ENCODE measurements around the gene WDR1.
A peak's percentile ranks its signal among the peaks of the same experiment; 100 is the strongest.

Gene WDR1

GRCh38 chr4:10099499-10100325 lies 16.9 kb downstream of the WDR1 start:
- peak; percentile 20 for DNase-seq (ENCODE audit: low spot score)

GRCh38 chr4:10098780-10099160 lies 17.8 kb downstream of the WDR1 start:
- DNase-seq (ENCODE audit: low spot score): peak; percentile 39

DNA sequence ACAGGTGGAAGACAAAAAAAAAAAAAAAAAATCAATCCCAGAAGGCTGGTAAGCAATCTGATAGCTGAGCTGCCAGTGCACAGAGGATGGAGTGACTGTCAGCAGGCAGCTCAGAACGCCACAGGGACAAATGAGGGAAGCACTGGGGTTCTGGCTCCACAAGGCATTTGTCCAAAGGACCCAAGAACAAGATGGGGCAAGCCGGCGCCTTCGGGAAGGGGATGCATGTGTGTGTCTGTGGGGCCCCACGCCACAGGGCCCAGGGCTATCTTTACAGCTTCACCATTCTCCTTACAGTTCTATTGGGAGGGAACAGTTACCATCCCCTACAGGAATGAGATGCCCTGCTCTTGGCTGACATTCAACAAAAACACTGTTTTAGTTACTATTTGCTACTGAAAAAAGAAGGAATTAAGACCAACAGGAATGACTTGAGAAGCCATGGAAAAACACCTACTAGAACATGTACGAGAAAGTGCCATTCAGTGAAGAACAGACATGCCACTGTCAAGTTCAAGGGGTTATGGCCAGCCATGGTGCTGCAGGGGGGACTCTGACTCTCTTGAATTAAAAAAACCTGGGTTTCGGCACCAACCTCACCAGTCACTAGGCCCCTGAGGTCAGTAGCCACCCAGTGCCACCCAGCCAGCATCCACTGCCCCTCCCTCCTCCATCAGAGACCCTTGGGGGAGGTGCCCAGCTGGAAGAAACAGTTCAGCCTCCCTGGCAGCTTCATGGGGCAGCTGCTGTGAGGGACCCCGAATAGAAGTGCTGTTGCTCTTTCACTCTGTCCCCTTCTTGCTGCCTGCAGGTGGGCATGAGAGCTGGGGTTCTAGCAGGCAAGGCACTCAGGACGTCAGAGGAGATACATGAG lies 18.5 kb downstream of the WDR1 start:
- no peak for DNase-seq (ENCODE audit: low spot score)

GRCh38 chr4:10096978-10097335 lies 19.6 kb downstream of the WDR1 start:
- no peak for DNase-seq (ENCODE audit: low spot score)

DNA sequence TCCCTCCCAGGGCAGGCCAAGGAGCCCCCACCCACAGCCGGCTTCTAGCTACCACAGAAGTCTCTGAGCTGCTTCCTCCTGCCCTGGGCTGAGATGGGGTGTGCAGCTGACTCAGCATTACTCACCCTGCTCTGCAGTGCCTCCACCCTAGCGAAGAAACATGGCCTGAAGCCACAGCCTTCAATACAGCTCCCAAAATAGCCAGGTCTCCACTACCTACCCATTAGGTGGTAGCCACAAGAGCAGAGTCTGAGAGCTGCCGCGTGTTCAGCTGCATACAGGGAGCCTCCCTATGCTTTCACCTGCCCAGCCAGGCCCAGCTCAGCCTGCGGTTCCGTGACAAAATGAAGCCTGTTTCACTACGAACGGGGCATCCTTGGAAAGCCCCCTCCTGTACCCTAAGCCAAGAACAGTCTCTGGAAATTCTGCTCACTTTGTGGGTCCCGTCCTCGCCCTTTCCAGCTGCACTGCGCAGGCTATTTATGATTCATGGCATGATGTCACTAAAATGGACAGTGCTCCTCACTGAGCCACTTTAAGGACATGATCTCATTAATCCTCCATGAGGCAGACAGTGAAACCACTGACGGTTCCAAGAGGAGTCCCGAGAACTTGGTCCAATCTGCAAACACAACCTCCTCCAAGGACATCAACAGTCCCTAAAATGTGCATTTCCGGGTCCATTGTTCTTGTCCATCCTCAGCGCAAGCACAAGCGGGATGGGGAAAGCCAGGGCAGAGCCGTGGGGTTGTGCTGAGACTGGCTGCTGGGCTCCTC lies 20.2 kb downstream of the WDR1 start:
- DNase-seq (ENCODE audit: low spot score): peak; percentile 84

DNA sequence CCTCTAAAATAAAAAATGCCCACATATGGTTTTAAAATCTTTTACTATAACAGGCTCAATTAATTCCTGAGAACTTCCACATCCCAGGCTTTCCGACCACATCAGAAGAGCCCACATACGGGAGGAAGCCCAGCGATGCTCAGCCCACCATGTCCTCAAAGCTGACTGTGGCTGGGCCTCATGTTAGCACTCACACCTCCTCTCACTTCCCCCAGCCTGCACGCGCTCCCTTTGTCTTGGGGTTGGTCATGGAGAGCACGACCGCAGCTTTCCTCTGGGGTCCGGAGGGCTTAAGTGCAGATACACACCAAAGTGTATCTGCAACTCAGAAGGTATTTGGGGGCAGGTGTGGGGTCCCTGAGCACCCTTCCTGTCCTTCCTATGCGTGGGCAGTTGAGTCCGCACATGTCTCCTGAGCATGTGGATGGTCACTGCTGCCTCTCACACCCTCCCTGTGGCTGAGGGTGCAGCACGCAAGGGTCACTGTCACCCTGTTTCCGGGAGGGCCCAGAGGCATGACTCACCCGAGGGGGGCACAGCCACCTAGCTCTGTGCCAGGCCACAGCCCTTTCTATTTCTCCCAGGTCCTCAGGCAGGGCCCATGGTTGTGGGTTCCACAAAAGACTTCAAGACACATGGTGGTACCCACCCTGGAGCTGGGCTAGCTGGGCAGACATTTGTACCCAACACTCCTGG lies 21.2 kb downstream of the WDR1 start:
- no peak for DNase-seq (ENCODE audit: low spot score)

DNA sequence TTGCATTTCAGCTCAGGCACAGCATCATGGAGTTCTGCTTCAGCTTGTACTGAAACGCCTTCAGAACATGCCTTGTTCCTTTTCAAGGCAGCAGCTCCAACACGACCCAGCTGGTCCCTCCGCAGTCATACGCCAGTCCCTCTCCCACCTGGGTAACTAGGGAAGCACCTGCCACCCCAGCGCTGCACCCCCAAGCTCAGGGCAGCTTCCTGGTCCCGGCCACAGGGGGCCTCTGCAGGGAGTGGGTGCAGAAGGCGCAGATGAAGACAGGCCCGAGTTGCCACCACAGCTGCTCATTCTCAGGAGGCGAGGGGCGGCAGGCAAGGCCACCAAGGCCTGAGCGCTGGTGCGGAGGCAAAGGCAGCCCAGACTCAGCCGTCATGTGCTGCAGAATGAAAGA lies 21.8 kb downstream of the WDR1 start:
- DNase-seq (ENCODE audit: low spot score): no peak

DNA sequence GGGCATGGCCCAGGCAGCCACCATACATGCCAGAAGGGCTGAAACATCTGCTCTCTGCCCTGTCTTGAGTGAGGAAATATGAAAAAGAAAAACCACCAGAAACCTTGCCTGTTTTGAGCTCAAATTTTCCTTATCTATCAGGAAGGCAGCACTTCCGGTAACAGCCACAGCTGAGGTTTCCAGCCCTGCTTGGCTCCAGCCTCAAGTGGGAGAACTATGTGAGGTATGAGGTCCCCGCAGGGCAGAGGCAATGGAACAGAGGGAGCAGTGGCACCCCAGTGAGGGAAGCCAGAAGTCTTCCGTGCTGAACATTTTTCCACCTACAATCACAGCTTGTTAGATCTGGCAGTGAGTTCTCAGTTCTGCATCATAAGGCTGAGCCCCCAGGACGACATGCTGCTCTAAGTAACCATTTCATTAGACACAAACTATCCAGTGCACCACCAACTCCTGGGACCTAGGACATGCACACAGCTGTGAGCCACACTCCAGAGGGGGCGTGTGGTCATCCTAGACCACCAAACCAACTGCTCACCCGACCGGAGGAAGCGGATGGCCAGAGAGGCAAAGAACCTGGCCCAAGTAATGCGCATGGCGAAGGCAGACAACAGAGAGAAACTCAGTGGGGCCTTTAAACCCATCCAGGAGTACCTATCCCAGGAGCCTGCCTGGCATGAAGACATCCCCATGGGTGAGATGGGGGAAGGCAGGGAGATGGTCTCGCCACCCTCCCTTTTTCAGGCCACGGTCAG lies 22.6 kb downstream of the WDR1 start:
- DNase-seq (ENCODE audit: low spot score): no peak

DNA sequence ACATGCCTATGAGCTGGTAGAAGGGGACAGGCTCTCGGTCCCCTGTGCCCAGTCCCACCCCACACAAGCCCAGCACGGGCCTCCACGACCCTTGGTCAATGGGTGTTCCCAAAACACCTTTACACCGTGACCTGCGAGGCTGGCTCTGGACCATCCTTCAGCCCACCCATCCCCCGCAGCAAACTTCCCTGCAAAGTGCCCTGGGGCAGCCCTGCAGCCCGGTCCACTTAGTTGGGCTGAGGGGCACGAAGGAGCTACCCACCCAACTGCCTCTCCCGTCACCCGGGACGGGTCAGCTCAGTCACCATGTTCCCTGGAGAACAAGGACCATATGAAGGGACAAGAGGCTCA lies 23.4 kb downstream of the WDR1 start:
- DNase-seq (ENCODE audit: low spot score): no peak

- DNase-seq (ENCODE audit: low spot score): no peak
Observed at GRCh38 chr4:10092481-10093270, 23.9 kb downstream of the WDR1 start.

- no peak for DNase-seq (ENCODE audit: low spot score)
Observed at GRCh38 chr4:10091531-10092181, 24.9 kb downstream of the WDR1 start.

DNA sequence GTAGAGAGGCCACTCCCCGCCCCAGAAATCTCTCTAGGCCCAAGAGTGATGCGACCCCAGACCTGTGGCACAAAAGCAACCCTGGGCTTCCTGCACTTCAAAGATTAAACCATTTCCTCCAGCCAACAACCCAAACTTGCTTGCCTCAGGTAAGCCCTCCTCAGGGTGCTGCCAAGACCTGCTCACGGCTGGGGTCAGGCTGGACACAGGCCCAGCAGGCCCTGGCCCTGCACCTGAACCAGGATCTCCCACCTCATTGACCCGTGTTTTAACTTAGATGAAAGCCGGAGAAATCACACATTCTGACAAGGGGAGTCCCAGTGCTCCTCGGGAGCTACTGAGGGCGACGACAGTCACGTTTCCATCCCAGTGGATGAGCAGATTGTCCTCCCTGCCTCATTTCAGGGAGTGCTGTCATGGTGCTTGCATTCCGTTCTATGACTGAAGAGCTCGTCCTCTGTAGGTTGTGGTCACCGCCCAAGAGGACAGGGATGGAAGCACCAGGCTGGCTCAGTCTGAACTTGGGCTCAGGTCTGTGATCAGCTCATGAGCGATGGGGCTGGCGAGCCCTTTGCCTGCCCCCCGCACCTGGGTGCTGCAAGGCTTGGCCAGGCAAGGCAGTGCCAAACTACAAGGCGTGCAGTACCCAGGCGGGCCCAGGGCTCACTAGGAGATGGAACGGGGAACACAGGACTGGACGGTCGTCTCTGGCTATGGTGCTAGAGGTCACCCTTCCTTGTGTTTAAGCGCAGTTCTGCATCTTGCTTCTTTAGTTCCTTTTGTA lies 25.9 kb downstream of the WDR1 start:
- no peak for DNase-seq (ENCODE audit: low spot score)

DNA sequence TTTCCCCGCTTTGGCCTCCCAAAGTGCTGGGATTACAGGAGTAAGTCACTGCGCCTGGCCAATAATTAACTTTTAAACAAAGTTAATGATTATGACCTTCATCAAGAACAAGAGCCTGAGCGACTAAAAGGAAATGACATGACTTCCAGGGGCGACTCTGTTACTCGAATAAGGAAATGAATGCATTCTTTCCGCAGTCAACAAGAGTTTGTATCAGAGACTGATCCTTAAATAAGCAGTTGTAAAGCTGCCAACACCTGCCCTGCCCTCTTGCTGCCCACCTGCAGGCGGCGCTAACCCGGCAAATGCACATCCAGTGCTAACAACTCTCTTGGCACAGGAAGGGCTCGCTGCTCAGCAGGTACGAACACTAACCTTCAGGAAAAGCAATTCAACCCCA lies 27.3 kb downstream of the WDR1 start:
- DNase-seq (ENCODE audit: low spot score): no peak

DNA sequence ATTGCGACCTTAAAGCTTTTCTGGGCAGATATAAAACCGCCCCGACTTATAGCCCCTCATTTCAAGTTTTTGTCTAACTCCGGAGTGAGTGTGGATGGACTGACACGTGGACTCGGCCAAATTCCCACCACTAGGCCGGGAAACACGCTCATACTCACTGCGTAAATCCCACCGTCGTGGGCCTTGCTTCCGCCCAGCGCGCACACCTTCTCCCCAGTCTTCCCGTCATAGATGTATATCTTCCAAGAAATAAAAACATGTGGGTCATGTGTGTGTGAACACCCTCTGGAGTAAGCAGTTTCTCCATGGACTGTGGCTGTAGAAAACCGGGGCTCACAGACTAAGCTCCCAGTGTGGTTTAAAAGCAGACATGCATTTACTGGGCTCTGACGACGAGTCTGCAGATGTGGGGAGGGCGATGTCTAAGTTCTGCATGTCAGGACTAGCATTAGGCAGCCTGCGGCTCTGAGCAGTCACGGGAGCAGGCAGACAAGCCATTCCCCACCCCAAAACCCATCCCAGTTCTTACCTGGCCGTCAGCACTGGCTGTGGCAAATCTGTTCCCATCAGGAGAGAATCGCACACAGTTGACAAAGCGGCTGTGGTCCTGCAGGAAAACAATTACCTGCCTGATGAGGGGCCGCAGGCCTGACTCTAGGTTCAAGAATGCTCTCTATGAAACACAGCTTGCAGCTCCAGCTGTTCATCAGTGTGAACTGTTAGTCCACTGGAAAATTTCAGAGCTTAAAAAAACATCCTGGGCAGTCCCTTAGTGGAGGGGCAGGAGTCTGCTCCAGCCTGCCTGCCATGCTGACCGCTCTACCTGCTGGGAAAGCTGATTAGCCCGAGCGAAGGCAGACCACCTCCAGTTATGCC lies 28.2 kb downstream of the WDR1 start:
- DNase-seq (ENCODE audit: low spot score): no peak

DNA sequence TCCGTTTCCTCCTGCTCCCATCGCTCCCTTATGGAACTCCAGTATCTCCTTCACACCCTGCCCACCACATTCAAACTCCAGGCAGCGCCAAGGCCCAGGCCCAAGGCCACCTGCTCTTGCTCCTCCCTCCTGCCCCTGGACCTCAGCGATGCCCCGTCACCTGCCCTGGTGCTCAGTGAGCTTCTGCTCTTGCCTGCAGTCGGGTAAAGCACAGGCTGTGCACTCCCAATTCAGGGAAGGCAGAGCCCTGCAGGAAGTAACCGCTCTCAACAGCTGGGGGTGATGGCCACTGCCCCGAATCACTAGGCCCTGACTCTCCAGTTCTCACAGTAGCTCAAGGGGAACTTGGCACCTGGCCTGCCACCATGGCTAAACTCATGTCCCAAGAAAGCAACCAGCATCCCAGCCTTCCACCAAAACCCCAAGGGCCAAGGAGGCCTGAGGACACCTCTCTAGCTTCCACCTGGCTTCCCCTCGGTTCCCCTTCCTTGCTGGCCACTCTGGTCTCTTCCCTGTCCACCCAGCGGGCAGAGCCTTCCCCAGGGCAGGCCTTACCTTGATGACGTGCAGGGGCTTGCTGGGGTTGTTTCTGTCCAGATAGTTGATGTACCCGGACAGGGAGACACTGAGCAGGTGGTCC lies 29.3 kb downstream of the WDR1 start:
- DNase-seq (ENCODE audit: low spot score): no peak

GRCh38 chr4:10086506-10087120 lies 30.0 kb downstream of the WDR1 start:
- DNase-seq (ENCODE audit: low spot score): no peak

GRCh38 chr4:10085828-10086505 lies 30.6 kb downstream of the WDR1 start:
- DNase-seq (ENCODE audit: low spot score): no peak

All from CD4-positive, alpha-beta T cell treated with Interleukin-6 at 100 ng/mL for 8 hours (primary cell).